Lower lobe of right lung (tissue), 2 donors: Measurements from ENCODE around the gene DIS3L2. TPM values are rescaled to one million over a fixed set of nuclear protein-coding genes. Genes with fewer than 3 reads are reported as not detected.
"Not testable (repeated sequence)": the region's sequence is repeated elsewhere in the genome, so short reads cannot be mapped to it uniquely, and the experiment has no call there.

ENCODE experiments used
- ATAC-seq, 2 donors: fragments of 200-7000 bp; cut with Tn5 transposase; one replicate each; pipeline ENCODE4 v1.9.1; 2020 to 2022; ENCODE audit warnings: mild to moderate bottlenecking in 2 of 2, moderate library complexity in 2 of 2
- DNase-seq: peaks from one replicate; pipeline ENCODE4 v3.0.0-alpha.2; 2020
- H3K27ac ChIP-seq: fragments of 200-600 bp; one replicate; pipeline ENCODE4 v1.8.0; 2022
- H3K27me3 ChIP-seq: fragments of 200-600 bp; one replicate; pipeline ENCODE4 v1.8.0; 2022; ENCODE audit warnings: low read depth
- H3K36me3 ChIP-seq: fragments of 200-600 bp; one replicate; pipeline ENCODE4 v1.8.0; 2022; ENCODE audit warnings: mild to moderate bottlenecking
- H3K4me1 ChIP-seq: fragments of 200-600 bp; one replicate; pipeline ENCODE4 v1.8.0; 2022
- H3K4me3 ChIP-seq: fragments of 200-600 bp; one replicate; pipeline ENCODE4 v1.8.0; 2022; ENCODE audit warnings: mild to moderate bottlenecking
- H3K9me3 ChIP-seq: fragments of 200-600 bp; one replicate; pipeline ENCODE4 v1.8.0; 2022
- intact Hi-C: fragments of 100-400 bp; cut with DNase I; formaldehyde crosslinking; loops from one replicate; pipeline ENCODE4 v1.11.0; 2022
- total RNA-seq: library from RNA; stranded (reverse); fragmentation: NEBNext Ultra II Directional; extraction: Animal tissue kit (Norgen Biotek cat#: 25700); gene quantifications from one replicate; pipeline ENCODE4 v1.2.1, GENCODE V29; 2021
- TF ChIP-seq, protein P1 (sequence below): fragments of 200-600 bp; IDR thresholded peaks from one replicate; pipeline ENCODE4 v1.8.0; 2022; ENCODE audit warnings: antibody characterized with exemption, mild to moderate bottlenecking
- donor health status: DM: no; HTN: yes; CAD: no; lungs with severe emphysema.

The DIS3L2 gene
- total RNA-seq, 1 donor from 2014 or later: 34.4 TPM

DNA sequence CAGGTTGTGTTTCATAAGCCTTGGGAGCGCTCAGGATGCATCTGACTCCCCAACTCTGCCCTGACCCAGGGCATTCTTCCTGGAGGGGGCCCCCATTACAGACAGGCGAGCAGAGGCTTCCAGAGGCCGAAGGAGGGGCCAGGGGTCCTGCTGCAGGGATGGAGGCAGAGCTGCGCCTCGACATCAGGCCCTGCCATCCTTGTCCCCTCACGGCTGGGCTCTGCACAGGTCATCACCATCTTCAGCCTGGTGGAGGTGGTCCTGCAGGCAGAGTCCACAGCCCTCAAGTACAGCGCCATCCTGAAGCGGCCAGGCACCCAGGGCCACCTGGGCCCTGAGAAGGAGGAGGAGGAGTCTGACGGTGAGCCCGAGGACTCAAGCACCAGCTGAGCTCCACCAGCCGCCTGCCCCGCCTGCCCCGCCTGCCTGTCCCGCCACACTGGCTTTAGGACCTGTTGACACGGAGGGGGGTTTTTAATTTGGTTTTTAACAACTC, 374.8 kb downstream of the DIS3L2 start:
- Histone ChIP-seq H3K4me3 (no peak overlapping the region), H3K27ac (no peak overlapping the region), H3K27me3 (no peaks in the 10 kb centered on the region), H3K36me3 (peaks cover 3% of the 10 kb centered on the region), H3K9me3 (no peaks in the 10 kb centered on the region), H3K4me1 (no peaks in the 10 kb centered on the region)
- DNase-seq (peak; percentile 35), ATAC-seq (no peak)
- TF ChIP-seq, protein P1, sequence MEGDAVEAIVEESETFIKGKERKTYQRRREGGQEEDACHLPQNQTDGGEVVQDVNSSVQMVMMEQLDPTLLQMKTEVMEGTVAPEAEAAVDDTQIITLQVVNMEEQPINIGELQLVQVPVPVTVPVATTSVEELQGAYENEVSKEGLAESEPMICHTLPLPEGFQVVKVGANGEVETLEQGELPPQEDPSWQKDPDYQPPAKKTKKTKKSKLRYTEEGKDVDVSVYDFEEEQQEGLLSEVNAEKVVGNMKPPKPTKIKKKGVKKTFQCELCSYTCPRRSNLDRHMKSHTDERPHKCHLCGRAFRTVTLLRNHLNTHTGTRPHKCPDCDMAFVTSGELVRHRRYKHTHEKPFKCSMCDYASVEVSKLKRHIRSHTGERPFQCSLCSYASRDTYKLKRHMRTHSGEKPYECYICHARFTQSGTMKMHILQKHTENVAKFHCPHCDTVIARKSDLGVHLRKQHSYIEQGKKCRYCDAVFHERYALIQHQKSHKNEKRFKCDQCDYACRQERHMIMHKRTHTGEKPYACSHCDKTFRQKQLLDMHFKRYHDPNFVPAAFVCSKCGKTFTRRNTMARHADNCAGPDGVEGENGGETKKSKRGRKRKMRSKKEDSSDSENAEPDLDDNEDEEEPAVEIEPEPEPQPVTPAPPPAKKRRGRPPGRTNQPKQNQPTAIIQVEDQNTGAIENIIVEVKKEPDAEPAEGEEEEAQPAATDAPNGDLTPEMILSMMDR: no peak
- intact Hi-C loops: no loop called here

DNA sequence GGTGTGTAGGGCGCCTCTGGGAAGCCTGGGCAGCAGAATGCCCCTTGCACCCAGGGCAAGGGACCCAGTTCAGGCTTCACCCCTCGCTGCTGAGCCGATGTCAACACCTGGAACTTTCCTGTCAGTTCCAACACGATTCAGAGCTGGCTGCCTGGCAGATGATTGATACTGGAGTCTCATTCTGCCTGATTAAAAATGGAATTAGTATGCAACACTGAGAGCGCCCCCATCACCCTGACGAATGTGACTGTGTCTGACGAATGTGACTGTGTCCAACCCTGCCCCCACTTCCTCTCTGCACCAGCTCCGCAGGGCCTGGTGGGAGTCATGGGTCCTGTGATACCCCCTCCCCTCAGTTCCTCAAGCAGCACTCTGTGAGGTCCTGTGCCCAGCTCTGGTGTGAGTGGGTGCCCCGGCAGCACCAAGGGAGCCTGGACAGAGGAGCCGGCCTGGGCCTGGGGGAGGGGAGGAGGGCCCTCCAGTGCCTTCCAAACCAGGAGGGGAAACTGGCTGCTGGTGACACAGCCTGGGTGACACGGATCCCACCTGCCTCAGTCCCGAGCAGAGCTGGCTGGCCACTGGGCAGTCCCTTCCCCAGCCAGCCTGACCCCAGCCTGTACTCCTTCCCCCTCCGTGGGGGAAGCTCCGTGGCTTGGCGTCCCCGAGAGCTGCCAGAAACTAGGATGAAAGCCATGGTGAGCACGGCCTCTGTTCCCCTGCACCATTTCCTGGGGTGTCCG, 375.6 kb downstream of the DIS3L2 start:
- H3K36me3 ChIP-seq: peaks cover 3% of the 10 kb centered on the region
- TF ChIP-seq, protein P1: no peak
- H3K9me3 ChIP-seq: no peaks in the 10 kb centered on the region
- ATAC-seq: no peak
- H3K4me3 ChIP-seq: no peak overlapping the region
- intact Hi-C loops: no loop called here
- H3K27me3 ChIP-seq: no peaks in the 10 kb centered on the region
- H3K4me1 ChIP-seq: no peaks in the 10 kb centered on the region
- H3K27ac ChIP-seq: no peak overlapping the region
- peak; percentile 39 for DNase-seq

DNA sequence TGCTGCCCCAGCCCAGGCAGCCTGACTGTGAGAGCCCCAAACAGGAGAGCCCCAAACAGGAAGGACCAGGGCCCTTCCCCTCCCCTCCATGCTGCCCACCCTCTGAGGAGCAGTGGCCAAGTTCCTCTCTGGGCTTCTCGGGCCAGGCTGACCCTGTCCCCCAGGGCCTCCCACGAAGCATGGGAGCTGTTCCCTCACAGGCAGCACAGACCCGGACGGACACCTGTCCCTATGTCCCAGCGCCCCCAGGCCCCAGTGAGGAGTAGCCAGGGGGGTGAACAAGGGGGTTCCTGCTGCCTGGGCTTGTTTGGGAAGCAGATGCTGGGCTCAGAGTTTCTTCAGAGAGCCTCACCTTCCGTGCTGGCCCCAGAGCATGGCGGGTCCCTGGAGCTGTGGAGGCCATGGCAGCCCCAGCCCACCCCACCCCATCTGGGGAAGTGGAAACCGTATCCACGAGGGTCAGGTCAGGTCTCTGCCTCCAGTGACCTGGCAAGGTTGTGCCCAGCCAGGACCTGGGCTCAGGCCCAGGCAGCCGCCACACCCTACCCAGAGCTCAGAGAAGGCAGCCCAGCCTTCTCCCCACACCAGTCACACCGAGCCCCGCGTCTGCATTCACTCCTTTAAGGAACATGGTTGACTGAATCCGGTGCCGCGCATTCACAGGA, 376.7 kb downstream of the DIS3L2 start:
- H3K27ac ChIP-seq: not testable (repeated sequence)

DNA sequence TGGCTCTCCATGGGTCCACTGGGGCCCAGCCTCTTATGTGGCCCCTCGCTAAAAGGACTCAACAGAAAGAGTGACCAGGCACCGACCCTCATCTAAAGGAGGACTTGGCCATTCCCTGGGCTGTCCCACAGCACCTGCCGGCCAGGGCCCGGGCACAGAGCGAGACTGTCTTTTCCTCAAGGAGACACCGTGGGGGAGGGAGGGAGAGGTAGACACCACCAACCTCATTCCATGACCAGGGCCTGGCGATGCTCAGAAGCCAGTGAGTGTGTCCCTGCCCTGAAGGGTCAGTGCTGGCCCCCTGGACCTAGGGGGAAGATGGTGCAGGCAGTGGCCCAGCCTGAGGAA, 377.2 kb downstream of the DIS3L2 start:
- no peaks in the 10 kb centered on the region for H3K4me1 ChIP-seq
- peaks cover 3% of the 10 kb centered on the region for H3K36me3 ChIP-seq
- peak in 1 of 2 donors; percentile 12 for ATAC-seq
- intact Hi-C loops: no loop called here
- H3K27me3 ChIP-seq: no peaks in the 10 kb centered on the region
- no peak overlapping the region for H3K4me3 ChIP-seq
- no peak overlapping the region for H3K27ac ChIP-seq
- peak; percentile 38 for DNase-seq
- H3K9me3 ChIP-seq: no peaks in the 10 kb centered on the region
- TF ChIP-seq, protein P1: no peak

More for the DNA sequence above, 376.7 kb downstream of the DIS3L2 start:
- peak; percentile 24 for DNase-seq
- ATAC-seq, H3K4me3 ChIP-seq, H3K36me3 ChIP-seq, H3K27me3 ChIP-seq, H3K4me1 ChIP-seq, H3K9me3 ChIP-seq, intact Hi-C loops: not testable (repeated sequence)

- no peak overlapping the region for H3K27ac ChIP-seq
- no peak for ATAC-seq
- H3K4me3 ChIP-seq: no peak overlapping the region
- TF ChIP-seq, protein P1: no peak
- no peaks in the 10 kb centered on the region for H3K27me3 ChIP-seq
- no peaks in the 10 kb centered on the region for H3K4me1 ChIP-seq
- DNase-seq: peak; percentile 39
- no peaks in the 10 kb centered on the region for H3K9me3 ChIP-seq
- H3K36me3 ChIP-seq: no peaks in the 10 kb centered on the region
- intact Hi-C loops: no loop called here
Observed at GRCh38 chr2:232339121-232340081, 377.9 kb downstream of the DIS3L2 start.
